Panc1 (cell line): ENCODE data around the gene MEGF11. TPM values are rescaled to one million over a fixed set of nuclear protein-coding genes. Genes with fewer than 3 reads are reported as not detected.

Source experiments
- ATAC-seq: fragments of 200-7000 bp; cut with Tn5 transposase; 2 replicates; pipeline ENCODE4 v1.9.1; 2020; ENCODE audit warnings: mild to moderate bottlenecking, moderate library complexity
- BruUV-seq: library from RNA; stranded (reverse); fragments of 400-500 nt; replicated peaks from 2 replicates; lab custom pipeline; 2021; lab: Mats Ljungman, UMichigan
- CTCF ChIA-PET: fragments of 300-600 bp; sonication (Branson Sonifier 250); formaldehyde crosslinking; loops from one replicate; lab custom pipeline; 2022; ENCODE audit warnings: antibody characterized with exemption; lab: Charles Lee
- POLR2A ChIA-PET: fragments of 300-600 bp; sonication (Branson Sonifier 250); formaldehyde crosslinking; loops from one replicate; lab custom pipeline; 2022; ENCODE audit warnings: antibody characterized with exemption; lab: Charles Lee
- DNase-seq: peaks from one replicate; pipeline ENCODE4 v3.0.0-alpha.2; 2010; ENCODE audit warnings: low read depth, low spot score
- H3K27ac ChIP-seq: 2 replicates; pipeline ENCODE4 v1.5.1; 2011; ENCODE audit warnings: mild to moderate bottlenecking, low read length, inconsistent platforms
- H3K27me3 ChIP-seq: fragments of 200-500 bp; sonication (Bioruptor generic); 2 replicates; pipeline ENCODE4 v1.6.0; 2014; ENCODE audit warnings: low read length, inconsistent platforms; ENCODE audit not compliant: control insufficient read depth, insufficient read depth
- H3K36me3 ChIP-seq: fragments of 200-500 bp; sonication (Bioruptor generic); 2 replicates; pipeline ENCODE4 v1.5.1; 2014; ENCODE audit warnings: inconsistent platforms, mild to moderate bottlenecking, low read length, moderate library complexity; ENCODE audit not compliant: control insufficient read depth, insufficient read depth
- H3K4me1 ChIP-seq: 2 replicates; pipeline ENCODE4 v1.5.1; 2011; ENCODE audit warnings: inconsistent platforms, mild to moderate bottlenecking, low read length, moderate library complexity; ENCODE audit not compliant: control insufficient read depth, insufficient read depth
- H3K4me3 ChIP-seq, 2 experiments: 2 replicates each; pipeline ENCODE4 v1.5.1; 2011 to 2012; ENCODE audit warnings: low read depth in 2 of 2, low read length in 2 of 2, mild to moderate bottlenecking in 2 of 2, inconsistent platforms in 1 of 2, moderate library complexity in 1 of 2
- H3K9me3 ChIP-seq: fragments of 200-500 bp; sonication (Bioruptor generic); 2 replicates; pipeline ENCODE4 v1.5.1; 2014; ENCODE audit warnings: low read depth, mild to moderate bottlenecking, inconsistent platforms, low read length, moderate library complexity; ENCODE audit not compliant: control insufficient read depth, insufficient read depth
- POLR2AphosphoS5 ChIP-seq: IDR thresholded peaks from 2 replicates; pipeline ENCODE4 v1.6.1; 2012; ENCODE audit warnings: mild to moderate bottlenecking, low read depth, low read length, moderate library complexity
- SIN3A ChIP-seq: IDR thresholded peaks from 2 replicates; pipeline ENCODE4 v1.6.1; 2012; ENCODE audit warnings: low read depth, mild to moderate bottlenecking, low read length, moderate library complexity, borderline replicate concordance; ENCODE audit not compliant: insufficient read depth
- TCF7L2 ChIP-seq: IDR thresholded peaks from 2 replicates; pipeline ENCODE4 v1.6.1; 2011; ENCODE audit warnings: mild to moderate bottlenecking, low read depth, low read length, inconsistent platforms
- in situ Hi-C: cut with HindIII; loops from 2 replicates; pipeline ENCODE4 v1.10.0; 2016; ENCODE audit warnings: low sequenced_read_pairs, low pct_unique_long_range_greater_than_20kb
- intact Hi-C: fragments of 100-400 bp; cut with micrococcal nuclease; formaldehyde crosslinking; loops from one replicate; pipeline ENCODE4 v1.10.0; 2022; ENCODE audit not compliant: unreplicated experiment
- total RNA-seq: library from RNA; stranded (reverse); gene quantifications from one replicate; pipeline ENCODE4 v1.2.1, GENCODE V29; 2021; ENCODE audit not compliant: unreplicated experiment
- TF ChIP-seq, protein P1 (sequence below): fragments of 450-650 bp; IDR thresholded peaks from 2 replicates; pipeline ENCODE4 v1.5.1; 2017; ENCODE audit warnings: mild to moderate bottlenecking
- TF ChIP-seq, protein P2 (sequence below), 2 experiments: IDR thresholded peaks; 2 replicates each; pipeline ENCODE4 v1.6.1; 2011 to 2012; ENCODE audit warnings: low read depth in 2 of 2, control low read depth in 1 of 2, low read length in 1 of 2, mild to moderate bottlenecking in 1 of 2, moderate library complexity in 1 of 2; ENCODE audit not compliant: insufficient read depth in 1 of 2

Gene MEGF11
- total RNA-seq, 1 experiment from 2014 or later = 0.95 TPM

DNA sequence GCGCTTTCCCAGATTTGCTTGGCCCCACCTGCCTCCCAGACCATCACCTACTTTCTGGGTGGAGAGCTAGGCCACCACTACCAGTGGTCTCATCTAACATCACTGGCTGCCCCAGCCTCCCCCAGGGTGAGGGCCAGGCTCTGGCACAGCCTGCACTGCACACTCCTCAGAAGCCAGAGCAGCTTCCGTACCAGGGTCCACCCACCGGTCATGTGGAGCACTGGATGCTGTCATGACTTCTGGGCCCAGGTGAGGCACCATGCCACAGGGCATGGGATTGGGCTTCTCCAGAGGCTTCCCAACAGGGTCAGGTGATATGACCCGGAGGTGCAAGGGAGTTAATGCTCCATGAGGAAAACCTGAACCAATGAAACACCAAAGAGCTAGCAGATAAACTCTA lies 14.0 kb downstream of the MEGF11 start:
- Histone ChIP-seq H3K4me3 (no peak overlapping the region), H3K27ac (no peak overlapping the region), H3K4me1 (no peaks in the 10 kb centered on the region), H3K27me3 (0 out of 2 replicates have a peak, but pooled peaks cover 1% of the 10 kb centered on the region), H3K9me3 (no peaks in the 10 kb centered on the region), H3K36me3 (no peaks in the 10 kb centered on the region)
- TF ChIP-seq SIN3A (no peak), POLR2AphosphoS5 (no peak), TCF7L2 (no peak)
- TF ChIP-seq, protein P1, sequence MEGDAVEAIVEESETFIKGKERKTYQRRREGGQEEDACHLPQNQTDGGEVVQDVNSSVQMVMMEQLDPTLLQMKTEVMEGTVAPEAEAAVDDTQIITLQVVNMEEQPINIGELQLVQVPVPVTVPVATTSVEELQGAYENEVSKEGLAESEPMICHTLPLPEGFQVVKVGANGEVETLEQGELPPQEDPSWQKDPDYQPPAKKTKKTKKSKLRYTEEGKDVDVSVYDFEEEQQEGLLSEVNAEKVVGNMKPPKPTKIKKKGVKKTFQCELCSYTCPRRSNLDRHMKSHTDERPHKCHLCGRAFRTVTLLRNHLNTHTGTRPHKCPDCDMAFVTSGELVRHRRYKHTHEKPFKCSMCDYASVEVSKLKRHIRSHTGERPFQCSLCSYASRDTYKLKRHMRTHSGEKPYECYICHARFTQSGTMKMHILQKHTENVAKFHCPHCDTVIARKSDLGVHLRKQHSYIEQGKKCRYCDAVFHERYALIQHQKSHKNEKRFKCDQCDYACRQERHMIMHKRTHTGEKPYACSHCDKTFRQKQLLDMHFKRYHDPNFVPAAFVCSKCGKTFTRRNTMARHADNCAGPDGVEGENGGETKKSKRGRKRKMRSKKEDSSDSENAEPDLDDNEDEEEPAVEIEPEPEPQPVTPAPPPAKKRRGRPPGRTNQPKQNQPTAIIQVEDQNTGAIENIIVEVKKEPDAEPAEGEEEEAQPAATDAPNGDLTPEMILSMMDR = no peak
- TF ChIP-seq, protein P2, sequence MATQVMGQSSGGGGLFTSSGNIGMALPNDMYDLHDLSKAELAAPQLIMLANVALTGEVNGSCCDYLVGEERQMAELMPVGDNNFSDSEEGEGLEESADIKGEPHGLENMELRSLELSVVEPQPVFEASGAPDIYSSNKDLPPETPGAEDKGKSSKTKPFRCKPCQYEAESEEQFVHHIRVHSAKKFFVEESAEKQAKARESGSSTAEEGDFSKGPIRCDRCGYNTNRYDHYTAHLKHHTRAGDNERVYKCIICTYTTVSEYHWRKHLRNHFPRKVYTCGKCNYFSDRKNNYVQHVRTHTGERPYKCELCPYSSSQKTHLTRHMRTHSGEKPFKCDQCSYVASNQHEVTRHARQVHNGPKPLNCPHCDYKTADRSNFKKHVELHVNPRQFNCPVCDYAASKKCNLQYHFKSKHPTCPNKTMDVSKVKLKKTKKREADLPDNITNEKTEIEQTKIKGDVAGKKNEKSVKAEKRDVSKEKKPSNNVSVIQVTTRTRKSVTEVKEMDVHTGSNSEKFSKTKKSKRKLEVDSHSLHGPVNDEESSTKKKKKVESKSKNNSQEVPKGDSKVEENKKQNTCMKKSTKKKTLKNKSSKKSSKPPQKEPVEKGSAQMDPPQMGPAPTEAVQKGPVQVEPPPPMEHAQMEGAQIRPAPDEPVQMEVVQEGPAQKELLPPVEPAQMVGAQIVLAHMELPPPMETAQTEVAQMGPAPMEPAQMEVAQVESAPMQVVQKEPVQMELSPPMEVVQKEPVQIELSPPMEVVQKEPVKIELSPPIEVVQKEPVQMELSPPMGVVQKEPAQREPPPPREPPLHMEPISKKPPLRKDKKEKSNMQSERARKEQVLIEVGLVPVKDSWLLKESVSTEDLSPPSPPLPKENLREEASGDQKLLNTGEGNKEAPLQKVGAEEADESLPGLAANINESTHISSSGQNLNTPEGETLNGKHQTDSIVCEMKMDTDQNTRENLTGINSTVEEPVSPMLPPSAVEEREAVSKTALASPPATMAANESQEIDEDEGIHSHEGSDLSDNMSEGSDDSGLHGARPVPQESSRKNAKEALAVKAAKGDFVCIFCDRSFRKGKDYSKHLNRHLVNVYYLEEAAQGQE (IDR thresholded peaks at IDR 0.05; ENCODE audit: insufficient read depth in 1 of 2, low read depth in 2 of 2, low read length in 1 of 2) = no peak
- BruUV-seq = no TSS peak
- no peak for ATAC-seq
- CTCF ChIA-PET = no interaction called here
- intact Hi-C loops (no loop called here), in situ Hi-C loops (no loop called here)
- POLR2A ChIA-PET = interaction anchor here (0.5 to 0.6 kb wide), 3 partner anchors 219 to 814 kb away, joined by 3 to 8 read pairs (median 3); no protein-coding TSS in a partner anchor
- no peak for DNase-seq

DNA sequence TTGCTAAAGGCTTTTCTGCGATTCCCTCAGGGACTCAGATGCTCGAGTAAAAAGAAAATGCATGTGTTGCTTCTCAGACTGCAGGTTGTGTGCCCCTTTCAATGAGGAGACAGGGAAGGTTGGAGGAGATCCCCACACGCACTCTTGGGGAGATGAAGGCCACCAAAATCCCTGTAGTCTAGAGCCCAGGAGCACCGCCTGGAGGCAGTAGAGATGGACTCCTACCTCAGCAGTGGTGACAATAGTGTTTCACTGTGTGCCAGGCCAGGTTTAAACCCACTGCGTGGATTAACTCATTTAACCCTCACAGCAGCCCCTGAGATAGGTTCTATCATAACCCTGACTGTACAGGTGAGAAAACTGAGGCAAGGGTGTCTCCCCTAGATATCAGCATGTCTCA lies 15.2 kb downstream of the MEGF11 start:
- DNase-seq = no peak
- ChIA-PET CTCF (interaction anchor here (0.6 kb wide), 1 partner anchor 44 kb away, joined by 4 read pairs; no protein-coding TSS in a partner anchor), POLR2A (interaction anchor here (0.6 kb wide), 1 partner anchor 13 kb away, joined by 4 read pairs; no protein-coding TSS in a partner anchor)
- no peaks in the 10 kb centered on the region for H3K27me3 ChIP-seq
- in situ Hi-C loops = no loop called here
- BruUV-seq = no TSS peak
- no peaks in the 10 kb centered on the region for H3K9me3 ChIP-seq
- no peaks in the 10 kb centered on the region for H3K4me1 ChIP-seq
- TF ChIP-seq TCF7L2 (no peak), POLR2AphosphoS5 (no peak), SIN3A (no peak)
- TF ChIP-seq, protein P2 (IDR thresholded peaks at IDR 0.05; ENCODE audit: insufficient read depth in 1 of 2, low read depth in 2 of 2, low read length in 1 of 2) = no peak
- TF ChIP-seq, protein P1 = no peak
- no peaks in the 10 kb centered on the region for H3K36me3 ChIP-seq
- intact Hi-C loops = no loop called here
- no peak overlapping the region for H3K4me3 ChIP-seq
- no peak overlapping the region for H3K27ac ChIP-seq
- no peak for ATAC-seq
